ENCODE data around the gene RFC5.

RFC5 gene

DNA sequence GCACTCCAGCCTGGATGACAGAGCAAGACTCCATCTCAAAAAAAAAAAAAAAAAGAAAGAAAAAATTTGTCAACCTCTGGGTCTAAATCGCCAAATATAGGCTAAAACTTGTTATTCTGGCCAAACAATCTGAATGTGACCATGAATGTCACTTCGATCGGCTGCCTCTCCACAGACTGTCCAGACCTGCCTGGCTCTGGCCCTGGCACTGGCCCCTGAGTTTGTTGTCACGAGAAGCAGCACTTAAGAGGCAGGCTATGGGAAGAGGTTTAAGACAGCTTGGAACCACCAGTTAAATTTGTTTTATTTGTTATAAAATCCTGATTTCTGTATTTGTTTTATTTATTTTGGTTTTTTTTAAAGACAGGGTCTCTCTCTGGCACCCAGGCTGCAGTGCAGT is 29.9 kb downstream of the RFC5 start:
- H3K4me3 ChIP-seq (ENCODE audit: low read depth, low read length), result no peak overlapping the region
- TF ChIP-seq, protein P1, sequence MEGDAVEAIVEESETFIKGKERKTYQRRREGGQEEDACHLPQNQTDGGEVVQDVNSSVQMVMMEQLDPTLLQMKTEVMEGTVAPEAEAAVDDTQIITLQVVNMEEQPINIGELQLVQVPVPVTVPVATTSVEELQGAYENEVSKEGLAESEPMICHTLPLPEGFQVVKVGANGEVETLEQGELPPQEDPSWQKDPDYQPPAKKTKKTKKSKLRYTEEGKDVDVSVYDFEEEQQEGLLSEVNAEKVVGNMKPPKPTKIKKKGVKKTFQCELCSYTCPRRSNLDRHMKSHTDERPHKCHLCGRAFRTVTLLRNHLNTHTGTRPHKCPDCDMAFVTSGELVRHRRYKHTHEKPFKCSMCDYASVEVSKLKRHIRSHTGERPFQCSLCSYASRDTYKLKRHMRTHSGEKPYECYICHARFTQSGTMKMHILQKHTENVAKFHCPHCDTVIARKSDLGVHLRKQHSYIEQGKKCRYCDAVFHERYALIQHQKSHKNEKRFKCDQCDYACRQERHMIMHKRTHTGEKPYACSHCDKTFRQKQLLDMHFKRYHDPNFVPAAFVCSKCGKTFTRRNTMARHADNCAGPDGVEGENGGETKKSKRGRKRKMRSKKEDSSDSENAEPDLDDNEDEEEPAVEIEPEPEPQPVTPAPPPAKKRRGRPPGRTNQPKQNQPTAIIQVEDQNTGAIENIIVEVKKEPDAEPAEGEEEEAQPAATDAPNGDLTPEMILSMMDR (IDR thresholded peaks at IDR 0.05; ENCODE audit: borderline replicate concordance, insufficient read depth, low read depth, low read length), result no peak

DNA sequence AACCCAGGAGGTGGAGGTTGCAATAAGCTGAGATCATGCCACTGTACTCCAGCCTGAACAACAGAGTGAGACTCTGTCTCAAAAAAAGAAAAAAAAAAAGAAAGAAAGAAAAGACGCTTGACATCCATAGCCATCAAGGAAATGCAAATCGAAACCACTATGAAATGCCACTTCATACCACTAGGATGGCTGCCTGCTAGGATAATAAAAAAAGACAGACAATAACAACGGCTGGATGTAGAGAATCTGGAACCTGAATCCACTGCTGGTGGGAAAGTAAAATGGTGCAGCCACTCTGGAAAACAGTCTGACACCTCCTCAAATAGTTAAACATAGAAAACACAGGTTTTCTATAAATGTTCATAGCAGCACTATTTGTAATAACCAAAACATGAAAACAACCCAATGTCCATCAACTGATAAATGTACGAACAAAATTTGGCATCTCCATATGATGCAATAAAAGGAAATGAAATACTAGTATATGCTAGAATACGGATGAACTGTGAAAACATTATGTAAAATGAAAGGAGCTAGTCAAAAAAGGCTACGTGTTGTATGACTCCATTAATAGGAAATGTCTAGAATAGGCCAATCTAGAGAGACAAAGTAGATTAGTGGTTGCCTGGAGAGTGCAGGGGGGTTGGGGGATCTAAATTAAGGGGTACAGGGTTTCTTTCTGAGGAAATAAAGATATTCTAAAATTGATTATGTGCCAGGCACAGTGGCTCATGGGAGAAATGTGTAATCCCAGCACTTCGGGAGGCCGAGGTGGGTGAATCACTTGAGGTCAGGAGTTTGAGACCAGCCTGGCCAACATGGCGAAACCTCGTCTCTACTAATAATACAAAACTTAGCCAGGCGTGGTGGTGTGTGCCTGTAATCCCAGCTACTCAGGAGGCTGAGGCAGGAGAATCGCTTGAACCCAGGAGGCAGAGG is 34.7 kb downstream of the RFC5 start:
- no peak overlapping the region for H3K4me3 ChIP-seq (ENCODE audit: low read depth, low read length)
- TF ChIP-seq, protein P1 (IDR thresholded peaks at IDR 0.05; ENCODE audit: borderline replicate concordance, insufficient read depth, low read depth, low read length), result no peak

- H3K4me3 ChIP-seq (ENCODE audit: low read depth, low read length), result no peak overlapping the region
- TF ChIP-seq, protein P1 (IDR thresholded peaks at IDR 0.05; ENCODE audit: borderline replicate concordance, insufficient read depth, low read depth, low read length), result no peak
These were observed 36.0 kb downstream of the RFC5 start for GRCh38 chr12:118052324-118053070.

DNA sequence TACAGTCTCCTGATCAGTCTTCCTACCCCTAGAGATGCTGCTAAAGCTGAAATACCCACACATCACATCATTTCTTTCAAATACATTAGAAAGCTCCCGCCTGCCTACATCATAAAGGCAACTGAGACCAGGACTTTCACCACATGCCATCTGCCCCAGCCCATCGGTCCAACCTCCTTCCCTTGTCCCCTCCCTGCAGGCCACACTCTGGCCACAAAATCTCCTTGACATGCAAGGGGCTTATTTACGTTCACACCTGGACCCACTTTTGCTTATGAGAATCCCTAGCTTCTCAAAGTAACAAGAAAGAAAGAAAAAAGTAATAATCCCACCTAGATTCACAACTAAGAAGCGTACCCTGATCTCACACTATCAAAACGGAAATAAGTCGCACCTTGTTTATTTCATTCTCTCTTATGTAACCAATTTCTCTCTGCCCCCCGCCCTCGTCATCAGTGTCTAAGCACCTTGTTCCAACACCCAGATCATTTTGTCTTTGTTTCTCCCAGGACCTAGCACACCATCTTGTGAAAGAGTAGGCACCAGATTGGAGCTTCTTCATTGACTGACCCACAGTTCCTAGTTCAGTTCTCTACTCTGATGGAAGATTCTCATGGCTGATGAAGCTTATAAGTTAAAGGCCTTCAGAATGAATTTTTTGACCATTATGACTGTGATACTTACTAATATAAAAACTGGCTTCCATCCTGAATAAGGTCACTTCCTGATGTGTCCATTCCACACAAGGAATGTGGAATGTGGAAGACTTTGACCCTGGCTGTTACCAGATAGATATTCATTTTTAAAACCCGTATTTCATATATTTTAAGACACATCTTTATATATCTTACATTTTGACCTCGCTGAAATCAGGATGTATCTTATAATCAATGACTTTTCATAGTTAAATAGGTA is 36.8 kb downstream of the RFC5 start:
- no peak overlapping the region for H3K4me3 ChIP-seq (ENCODE audit: low read depth, low read length)
- TF ChIP-seq, protein P1 (IDR thresholded peaks at IDR 0.05; ENCODE audit: borderline replicate concordance, insufficient read depth, low read depth, low read length), result no peak

GRCh38 chr12:118055144-118055557 is 38.6 kb downstream of the RFC5 start:
- TF ChIP-seq, protein P1 (IDR thresholded peaks at IDR 0.05; ENCODE audit: borderline replicate concordance, insufficient read depth, low read depth, low read length), result peak; percentile 80
- no peak overlapping the region for H3K4me3 ChIP-seq (ENCODE audit: low read depth, low read length)

DNA sequence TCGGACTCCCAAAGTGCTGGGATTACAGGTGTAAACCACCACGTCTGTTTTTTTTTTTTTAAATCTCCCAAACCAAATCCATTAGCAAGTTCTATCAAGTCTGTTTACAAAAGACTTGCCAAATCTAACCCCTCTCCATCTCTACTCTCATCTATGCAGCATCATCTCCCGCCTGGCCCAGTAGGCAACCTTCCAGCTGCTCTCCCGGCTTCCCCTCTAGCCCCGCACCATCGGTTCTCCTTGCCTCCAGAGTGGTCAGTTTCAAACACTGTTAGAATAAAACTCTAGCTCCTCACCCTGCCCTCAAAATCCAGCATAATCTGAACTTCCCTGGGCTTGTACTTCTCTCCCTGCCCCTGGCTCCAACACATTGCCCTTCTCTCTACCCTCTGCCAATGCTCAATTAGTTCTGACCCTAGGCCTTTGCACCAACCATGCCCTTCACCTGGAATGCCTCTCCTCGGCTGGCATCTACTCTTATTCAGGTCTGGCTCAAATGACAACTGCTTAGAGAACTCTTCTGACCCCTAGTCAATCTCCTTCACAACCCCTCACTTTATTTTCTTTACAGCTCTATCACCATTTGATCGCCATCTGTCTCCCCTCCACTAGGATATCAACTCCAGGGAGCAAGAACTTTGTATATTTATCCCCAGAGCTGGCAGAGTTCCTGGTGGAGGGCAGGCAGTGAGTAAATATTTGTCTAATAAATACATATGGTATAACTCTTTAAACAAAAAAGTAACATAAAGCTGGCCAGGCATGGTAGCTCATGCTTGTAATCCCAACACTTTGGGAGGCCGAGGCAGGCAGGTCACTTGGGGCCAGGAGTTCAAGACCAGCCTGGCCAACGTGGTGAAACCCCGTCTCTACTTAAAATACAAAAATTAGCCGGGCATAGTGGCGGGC is 39.6 kb downstream of the RFC5 start:
- TF ChIP-seq, protein P1 (IDR thresholded peaks at IDR 0.05; ENCODE audit: borderline replicate concordance, insufficient read depth, low read depth, low read length), result no peak
- no peak overlapping the region for H3K4me3 ChIP-seq (ENCODE audit: low read depth, low read length)

Data from GM12875 (cell line).